Erythroblast (primary cell): ENCODE data around the gene ST3GAL3.

Source experiments
- DNase-seq, 2 experiments: peaks; one replicate each; lab custom pipeline; 2025; lab: John Stamatoyannopoulos, UW
- GATA1 ChIP-seq: IDR thresholded peaks from 2 replicates; pipeline ENCODE4 v1.6.1; 2011; ENCODE audit warnings: low read depth, mild to moderate bottlenecking, control low read depth, low read length, moderate library complexity
- POLR2A ChIP-seq: IDR thresholded peaks from 2 replicates; pipeline ENCODE4 v1.6.1; 2011; ENCODE audit warnings: mild to moderate bottlenecking, low read length

ST3GAL3 gene

DNA sequence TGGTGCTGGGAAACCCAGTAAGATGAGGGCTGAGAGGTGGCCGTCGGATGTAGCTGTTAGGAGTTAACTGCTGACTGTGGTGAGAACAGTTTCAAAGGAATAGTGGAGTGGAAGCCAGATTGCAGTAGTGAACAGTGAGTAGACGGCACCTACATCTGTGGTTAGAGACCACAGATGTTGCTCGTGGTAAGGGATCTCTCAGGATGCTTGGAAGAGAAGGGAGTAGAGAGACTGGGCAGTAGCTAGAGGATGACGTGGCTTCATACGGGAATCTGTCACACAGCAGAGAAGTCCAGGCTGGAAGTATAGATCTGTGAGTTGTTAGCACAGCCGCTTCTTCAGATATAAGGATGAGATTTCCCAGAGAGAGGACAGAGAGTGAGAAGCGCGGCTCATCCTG lies 218.5 kb downstream of the ST3GAL3 start:
- TF ChIP-seq POLR2A (no peak), GATA1 (no peak)
- DNase-seq, result no peak

DNA sequence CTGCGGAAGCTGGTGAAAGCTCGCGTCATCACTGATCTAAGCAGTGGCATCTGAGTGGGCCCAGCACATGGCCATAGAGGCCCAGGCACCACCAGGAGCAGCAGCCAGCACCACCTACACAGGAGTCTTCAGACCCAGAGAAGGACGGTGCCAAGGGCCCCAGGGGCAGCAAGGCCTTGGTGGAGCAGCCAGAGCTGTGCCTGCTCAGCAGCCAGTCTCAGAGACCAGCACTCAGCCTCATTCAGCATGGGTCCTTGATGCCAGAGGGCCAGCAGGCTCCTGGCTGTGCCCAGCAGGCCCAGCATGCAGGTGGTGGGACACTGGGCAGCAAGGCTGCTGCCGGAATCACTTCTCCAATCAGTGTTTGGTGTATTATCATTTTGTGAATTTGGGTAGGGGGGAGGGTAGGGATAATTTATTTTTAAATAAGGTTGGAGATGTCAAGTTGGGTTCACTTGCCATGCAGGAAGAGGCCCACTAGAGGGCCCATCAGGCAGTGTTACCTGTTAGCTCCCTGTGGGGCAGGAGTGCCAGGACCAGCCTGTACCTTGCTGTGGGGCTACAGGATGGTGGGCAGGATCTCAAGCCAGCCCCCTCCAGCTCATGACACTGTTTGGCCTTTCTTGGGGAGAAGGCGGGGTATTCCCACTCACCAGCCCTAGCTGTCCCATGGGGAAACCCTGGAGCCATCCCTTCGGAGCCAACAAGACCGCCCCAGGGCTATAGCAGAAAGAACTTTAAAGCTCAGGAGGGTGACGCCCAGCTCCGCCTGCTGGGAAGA lies 223.0 kb downstream of the ST3GAL3 start:
- DNase-seq, result peak; percentile 26 to 58
- TF ChIP-seq GATA1, result no peak
- no peak for TF ChIP-seq POLR2A

DNA sequence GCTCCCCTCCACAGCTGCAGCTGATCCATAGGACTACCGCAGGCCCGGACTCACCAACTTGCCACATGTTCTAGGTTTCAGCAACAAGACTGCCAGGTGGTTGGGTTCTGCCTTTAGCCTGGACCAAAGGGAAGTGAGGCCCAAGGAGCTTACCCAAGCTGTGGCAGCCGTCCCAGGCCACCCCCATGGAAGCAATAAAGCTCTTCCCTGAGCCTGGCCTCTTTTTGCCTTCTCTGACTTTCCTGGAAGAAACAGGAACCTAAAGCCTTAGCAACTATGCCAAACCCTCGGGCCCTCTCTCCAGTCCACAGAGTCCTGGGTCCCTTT lies 223.6 kb downstream of the ST3GAL3 start:
- no peak for DNase-seq
- TF ChIP-seq POLR2A (no peak), GATA1 (no peak)

DNA sequence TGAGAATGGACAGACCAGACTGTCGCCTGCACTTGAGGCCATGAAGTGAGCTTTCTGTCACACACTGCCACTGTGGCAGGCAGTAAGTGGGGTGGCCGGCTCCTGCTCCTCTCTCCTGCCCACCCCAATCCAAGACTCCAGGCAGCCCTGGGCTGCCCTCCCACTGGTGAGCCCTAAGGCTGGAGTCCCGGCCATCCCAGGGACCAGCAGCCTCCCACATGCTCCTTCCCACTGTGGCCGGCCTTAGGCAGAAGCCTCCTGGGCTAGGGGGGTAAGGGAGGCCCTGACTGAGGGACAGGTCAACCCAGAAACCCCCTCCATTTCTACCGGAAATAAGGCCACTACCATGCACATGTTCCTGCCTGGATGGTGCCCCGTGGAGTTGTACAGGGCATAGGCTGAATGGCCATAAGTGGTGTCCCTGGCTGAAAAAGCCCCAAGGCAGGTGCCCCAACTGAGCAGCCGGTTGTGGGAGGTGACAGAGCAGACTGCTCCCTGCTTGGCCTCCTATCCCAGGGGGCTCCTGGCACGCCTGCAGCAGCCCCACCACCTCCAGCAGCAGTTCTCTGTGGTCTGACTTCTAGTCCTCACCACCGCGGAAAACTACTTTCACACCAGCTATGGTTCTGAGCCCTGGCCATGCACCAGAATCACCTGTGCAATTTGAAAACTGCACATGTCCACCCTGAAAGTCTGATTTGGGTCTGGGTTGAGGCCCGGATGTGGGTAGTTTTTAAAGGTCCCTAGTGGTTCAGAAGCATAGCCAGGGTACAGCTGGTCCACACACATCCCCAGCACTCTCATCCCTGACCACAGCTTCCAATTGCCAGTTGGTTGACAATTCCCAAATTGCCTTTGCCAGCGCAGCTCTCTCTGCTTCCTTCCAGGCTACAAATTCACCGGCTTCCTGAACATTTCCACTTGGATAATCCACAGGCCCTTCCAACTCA lies 224.7 kb downstream of the ST3GAL3 start:
- no peak for DNase-seq
- TF ChIP-seq POLR2A (no peak), GATA1 (no peak)

GRCh38 chr1:43932786-43933385 lies 225.6 kb downstream of the ST3GAL3 start:
- TF ChIP-seq POLR2A (no peak), GATA1 (no peak)
- no peak for DNase-seq

DNA sequence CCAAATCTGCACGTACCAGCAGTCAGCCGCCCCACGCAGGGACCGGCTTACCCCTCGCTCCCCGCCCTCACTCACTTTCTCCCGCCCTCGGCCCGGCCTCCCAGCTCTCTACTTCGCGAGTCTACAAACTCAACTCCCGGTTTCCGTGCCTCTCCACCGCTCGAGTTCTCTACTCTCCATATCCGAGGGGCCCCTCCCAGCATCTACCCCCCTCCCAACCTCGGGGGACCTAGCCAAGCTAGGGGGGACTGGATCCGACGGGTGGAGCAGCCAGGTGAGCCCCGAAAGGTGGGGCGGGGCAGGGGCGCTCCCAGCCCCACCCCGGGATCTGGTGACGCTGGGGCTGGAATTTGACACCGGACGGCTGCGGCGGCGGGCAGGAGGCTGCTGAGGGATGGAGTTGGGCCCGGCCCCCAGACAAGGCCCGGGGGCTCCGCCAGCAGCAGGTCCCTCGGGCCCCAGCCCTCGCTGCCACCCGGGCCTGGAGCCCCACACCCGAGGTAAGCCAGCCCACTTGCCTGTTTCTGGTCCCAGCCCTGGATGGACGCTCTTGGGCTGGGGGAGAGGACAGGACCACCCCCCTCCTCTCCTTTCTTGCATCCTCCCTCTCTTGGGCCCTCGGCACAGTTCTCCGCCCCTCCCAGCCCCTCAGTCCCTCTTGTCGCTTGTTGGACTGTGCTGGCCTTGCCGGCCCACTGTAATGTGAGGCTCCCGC lies 226.2 kb downstream of the ST3GAL3 start, which contains the start of gene ARTN:
ARTN (plus strand) TSS at position 416 of the 715 bp plus-strand sequence. CDS start 1,856 bp downstream, outside the sequence.
- TF ChIP-seq POLR2A (no peak), GATA1 (no peak)
- DNase-seq, result no peak

DNA sequence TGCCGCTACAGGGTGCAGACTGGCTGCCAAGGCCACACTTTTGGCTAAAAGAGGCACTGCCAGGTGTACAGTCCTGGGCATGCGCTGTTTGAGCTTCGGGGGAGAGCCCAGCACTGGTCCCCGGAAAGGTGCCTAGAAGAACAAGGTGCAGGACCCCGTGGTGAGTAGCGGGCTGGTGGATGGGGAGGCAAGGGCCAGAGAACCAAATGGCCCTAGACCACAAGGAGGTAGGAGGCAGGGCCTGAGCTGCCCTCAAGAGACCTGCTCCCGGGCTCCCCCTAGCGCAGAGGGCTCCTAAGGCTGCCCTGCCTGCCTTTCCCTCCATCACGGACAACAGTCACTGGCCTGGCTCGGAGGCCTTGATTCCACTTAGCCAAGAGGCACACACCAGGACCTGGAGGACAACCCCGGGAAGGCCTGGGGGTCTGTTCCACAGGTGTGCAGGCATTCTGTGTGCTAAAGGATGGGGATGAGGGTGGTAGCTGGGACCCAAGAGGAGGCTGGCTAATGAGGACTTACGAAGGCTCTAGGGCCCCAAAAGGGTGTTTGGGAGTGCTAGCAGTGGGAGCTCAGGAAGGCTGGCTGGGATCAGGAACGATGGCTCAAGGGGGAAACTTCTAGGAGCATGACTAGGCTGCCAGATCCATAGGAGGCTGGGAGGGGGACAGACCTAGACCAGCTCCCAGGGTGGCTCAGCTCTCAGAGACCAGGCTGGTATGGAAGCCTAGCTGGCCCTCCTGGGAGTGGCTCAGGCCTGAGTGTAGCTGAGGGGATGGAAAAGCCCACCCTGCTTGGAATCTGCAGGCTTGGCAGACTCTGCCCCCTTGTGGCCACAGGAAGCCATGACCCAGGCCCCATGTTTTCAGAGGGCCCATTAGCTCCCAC lies 227.0 kb downstream of the ST3GAL3 start:
- no peak for TF ChIP-seq GATA1
- TF ChIP-seq POLR2A, result no peak

DNA sequence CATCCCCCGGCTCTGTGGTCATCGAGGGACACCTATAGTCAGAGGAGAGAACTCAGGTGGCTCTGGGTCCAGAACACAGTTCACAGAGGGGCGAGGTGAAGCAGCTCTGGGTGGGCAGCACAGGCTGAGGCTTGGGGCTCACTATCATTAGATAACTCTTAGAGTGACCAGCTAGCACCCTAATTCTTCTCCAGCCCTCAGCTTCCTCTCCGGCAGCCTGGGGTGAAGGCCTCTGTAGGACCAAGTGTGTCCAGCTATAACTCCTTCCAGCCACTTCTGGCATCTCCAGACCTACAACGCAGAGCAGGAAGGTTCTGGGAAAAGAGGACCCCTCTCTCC lies 227.6 kb downstream of the ST3GAL3 start:
- TF ChIP-seq GATA1 (no peak), POLR2A (no peak)
- no peak for DNase-seq

More for the DNA sequence above, 227.0 kb downstream of the ST3GAL3 start:
- DNase-seq, result peak; percentile 68 to 83

- DNase-seq, result no peak
- no peak for TF ChIP-seq GATA1
- TF ChIP-seq POLR2A, result no peak
Measured at GRCh38 chr1:43935711-43936427, 228.5 kb downstream of the ST3GAL3 start.

- TF ChIP-seq GATA1 (no peak), POLR2A (no peak)
- DNase-seq, result peak; percentile 47 to 49
Measured at GRCh38 chr1:43936431-43937151, 229.3 kb downstream of the ST3GAL3 start.

DNA sequence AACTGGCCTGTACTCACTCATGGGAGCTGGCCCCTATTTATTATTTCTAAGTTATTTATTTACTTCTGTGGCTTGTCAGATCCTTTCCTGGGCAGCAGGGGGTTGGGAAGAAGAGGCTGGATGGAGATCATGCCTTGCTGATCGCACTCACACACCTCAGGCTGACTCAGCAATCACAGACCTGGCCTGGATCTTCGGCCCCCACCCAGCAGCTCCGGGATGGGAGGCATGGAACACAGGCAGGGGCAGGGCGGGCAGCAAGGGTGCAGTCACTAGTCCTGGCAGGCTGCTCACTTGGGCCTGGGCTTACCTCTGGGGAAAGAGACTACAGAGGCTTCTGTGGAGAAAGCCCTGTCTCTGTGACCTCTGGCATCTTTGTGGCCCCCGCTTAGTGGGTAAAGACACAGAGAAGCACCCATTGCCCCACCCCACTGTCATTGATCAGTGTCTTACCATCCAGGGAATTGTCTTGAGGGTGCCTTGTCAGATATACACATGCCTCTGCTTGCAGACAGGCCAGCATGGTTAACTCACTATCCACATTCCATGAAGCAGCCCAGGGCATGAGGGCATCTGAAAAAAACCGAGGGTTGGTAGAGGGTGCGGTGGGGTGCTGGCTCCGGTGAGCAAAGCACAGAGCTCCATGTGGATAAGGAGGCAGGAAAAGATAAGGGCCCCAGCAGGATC lies 230.0 kb downstream of the ST3GAL3 start:
- TF ChIP-seq GATA1, result no peak
- TF ChIP-seq POLR2A, result no peak
- DNase-seq, result no peak
